WERI-Rb-1 (cell line): ENCODE measurements around the gene INS.

ENCODE experiments used
- DNase-seq: peaks from one replicate; pipeline ENCODE4 v3.0.0-alpha.2; 2020
- H3K27ac ChIP-seq: fragments of 250-450 bp; sonication (Bioruptor Pico); 2 replicates; pipeline ENCODE4 v1.5.1; 2020; ENCODE audit warnings: mild to moderate bottlenecking, moderate library complexity
- H3K27me3 ChIP-seq: fragments of 250-450 bp; sonication (Bioruptor Pico); 2 replicates; pipeline ENCODE4 v1.5.1; 2021; ENCODE audit warnings: mild to moderate bottlenecking, low read depth, moderate library complexity; ENCODE audit not compliant: insufficient read depth, severe bottlenecking
- H3K36me3 ChIP-seq: fragments of 250-450 bp; sonication (Bioruptor Pico); 2 replicates; pipeline ENCODE4 v1.5.1; 2020; ENCODE audit warnings: mild to moderate bottlenecking, moderate library complexity
- H3K4me3 ChIP-seq: 2 replicates; pipeline ENCODE4 v1.5.1; 2011; ENCODE audit warnings: low read depth, mild to moderate bottlenecking, control low read depth, low read length
- H3K9me3 ChIP-seq: fragments of 250-450 bp; sonication (Bioruptor Pico); 2 replicates; pipeline ENCODE4 v1.5.1; 2021; ENCODE audit warnings: mild to moderate bottlenecking, moderate library complexity; ENCODE audit not compliant: severe bottlenecking
- TF ChIP-seq, protein P1 (sequence below): IDR thresholded peaks from 2 replicates; pipeline ENCODE4 v1.5.1; 2011; ENCODE audit warnings: low read depth, mild to moderate bottlenecking, control low read depth, inconsistent platforms, low read length

The INS gene

GRCh38 chr11:2129699-2130366 lies 31.2 kb downstream of the INS start:
- Histone ChIP-seq H3K27me3 (peaks cover 71% of the 10 kb centered on the region), H3K36me3 (no peaks in the 10 kb centered on the region), H3K4me3 (no peak overlapping the region), H3K9me3 (no peaks in the 10 kb centered on the region), H3K27ac (no peak overlapping the region)
- DNase-seq, result no peak
- TF ChIP-seq, protein P1, sequence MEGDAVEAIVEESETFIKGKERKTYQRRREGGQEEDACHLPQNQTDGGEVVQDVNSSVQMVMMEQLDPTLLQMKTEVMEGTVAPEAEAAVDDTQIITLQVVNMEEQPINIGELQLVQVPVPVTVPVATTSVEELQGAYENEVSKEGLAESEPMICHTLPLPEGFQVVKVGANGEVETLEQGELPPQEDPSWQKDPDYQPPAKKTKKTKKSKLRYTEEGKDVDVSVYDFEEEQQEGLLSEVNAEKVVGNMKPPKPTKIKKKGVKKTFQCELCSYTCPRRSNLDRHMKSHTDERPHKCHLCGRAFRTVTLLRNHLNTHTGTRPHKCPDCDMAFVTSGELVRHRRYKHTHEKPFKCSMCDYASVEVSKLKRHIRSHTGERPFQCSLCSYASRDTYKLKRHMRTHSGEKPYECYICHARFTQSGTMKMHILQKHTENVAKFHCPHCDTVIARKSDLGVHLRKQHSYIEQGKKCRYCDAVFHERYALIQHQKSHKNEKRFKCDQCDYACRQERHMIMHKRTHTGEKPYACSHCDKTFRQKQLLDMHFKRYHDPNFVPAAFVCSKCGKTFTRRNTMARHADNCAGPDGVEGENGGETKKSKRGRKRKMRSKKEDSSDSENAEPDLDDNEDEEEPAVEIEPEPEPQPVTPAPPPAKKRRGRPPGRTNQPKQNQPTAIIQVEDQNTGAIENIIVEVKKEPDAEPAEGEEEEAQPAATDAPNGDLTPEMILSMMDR, result no peak

DNA sequence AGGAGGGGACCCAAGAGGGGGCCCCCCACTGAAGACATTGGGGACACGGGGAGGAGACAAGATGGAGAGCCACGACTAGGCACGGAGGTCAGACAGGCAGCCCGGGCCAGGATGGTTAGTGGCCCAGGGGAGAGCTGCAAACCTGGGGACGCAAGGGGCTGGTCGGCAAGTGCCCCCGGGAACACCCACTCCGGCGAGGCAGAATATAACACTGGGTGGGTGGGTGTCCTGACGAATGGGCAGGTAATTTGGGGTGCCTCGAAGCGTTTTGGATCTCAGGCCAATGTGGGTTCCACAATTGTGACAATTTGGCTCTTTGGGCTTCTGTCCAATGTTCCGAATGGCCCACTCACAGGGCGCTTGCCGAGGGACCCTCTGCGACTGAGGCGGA lies 31.7 kb downstream of the INS start:
- H3K36me3 ChIP-seq, result no peaks in the 10 kb centered on the region
- H3K9me3 ChIP-seq, result no peaks in the 10 kb centered on the region
- H3K4me3 ChIP-seq, result no peak overlapping the region
- TF ChIP-seq, protein P1, result no peak
- H3K27me3 ChIP-seq, result peaks cover 71% of the 10 kb centered on the region
- H3K27ac ChIP-seq, result no peak overlapping the region
- DNase-seq, result no peak

DNA sequence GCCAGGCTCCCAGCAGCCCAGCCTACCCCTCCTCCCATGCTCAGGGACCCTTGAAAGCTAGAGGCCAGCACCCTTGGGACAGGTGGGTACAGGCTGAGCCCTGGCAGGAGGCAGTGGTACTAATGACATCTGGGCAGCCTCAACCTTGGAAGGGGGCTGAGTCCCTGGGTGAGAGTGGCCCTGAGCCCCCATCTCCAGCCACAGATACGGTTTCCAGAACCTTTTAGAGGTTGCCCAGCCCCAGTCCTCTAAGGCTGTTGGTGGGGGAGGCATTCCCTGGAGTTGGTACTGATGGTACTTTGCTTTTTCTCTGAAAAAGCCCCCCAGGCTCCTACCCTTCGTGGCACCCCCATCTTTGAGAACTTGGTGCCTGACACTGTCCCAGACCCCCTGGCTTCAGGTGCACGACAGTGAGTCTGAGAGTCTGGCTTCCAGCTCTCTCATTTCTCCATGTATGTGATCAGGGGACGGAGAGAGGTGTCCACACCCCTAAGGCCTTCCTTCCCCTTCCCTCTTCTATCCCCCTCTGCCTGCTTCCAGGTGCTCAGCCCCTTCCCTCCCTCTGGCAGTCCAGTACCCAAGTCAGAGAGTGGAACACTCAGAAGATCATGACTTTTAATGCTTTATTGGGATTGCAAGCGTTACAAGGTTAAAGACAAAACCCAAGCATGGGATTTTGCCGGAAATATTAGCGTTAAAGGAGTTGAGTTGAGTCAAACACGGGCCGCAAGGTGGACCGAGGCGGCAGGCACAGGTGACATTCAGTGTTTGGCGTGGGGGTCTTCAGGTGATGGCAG lies 32.3 kb downstream of the INS start:
- no peak for DNase-seq
- H3K27me3 ChIP-seq, result peaks cover 71% of the 10 kb centered on the region
- H3K36me3 ChIP-seq, result no peaks in the 10 kb centered on the region
- H3K9me3 ChIP-seq, result no peaks in the 10 kb centered on the region
- TF ChIP-seq, protein P1, result no peak
- no peak overlapping the region for H3K27ac ChIP-seq
- no peak overlapping the region for H3K4me3 ChIP-seq

GRCh38 chr11:2128130-2128510 lies 32.9 kb downstream of the INS start:
- DNase-seq, result no peak
- peaks cover 71% of the 10 kb centered on the region for H3K27me3 ChIP-seq
- TF ChIP-seq, protein P1, result no peak

GRCh38 chr11:2127482-2128129 lies 33.4 kb downstream of the INS start:
- TF ChIP-seq, protein P1, result no peak
- no peak overlapping the region for H3K4me3 ChIP-seq
- H3K27ac ChIP-seq, result no peak overlapping the region
- H3K9me3 ChIP-seq, result no peaks in the 10 kb centered on the region
- no peaks in the 10 kb centered on the region for H3K36me3 ChIP-seq
- peaks cover 67% of the 10 kb centered on the region for H3K27me3 ChIP-seq
- DNase-seq, result no peak

More at GRCh38 chr11:2128130-2128510, 32.9 kb downstream of the INS start:
- Histone ChIP-seq H3K27ac (no peak overlapping the region), H3K9me3 (no peaks in the 10 kb centered on the region), H3K36me3 (no peaks in the 10 kb centered on the region), H3K4me3 (no peak overlapping the region)
